ENCODE results near the gene LOXHD1.

DNA sequence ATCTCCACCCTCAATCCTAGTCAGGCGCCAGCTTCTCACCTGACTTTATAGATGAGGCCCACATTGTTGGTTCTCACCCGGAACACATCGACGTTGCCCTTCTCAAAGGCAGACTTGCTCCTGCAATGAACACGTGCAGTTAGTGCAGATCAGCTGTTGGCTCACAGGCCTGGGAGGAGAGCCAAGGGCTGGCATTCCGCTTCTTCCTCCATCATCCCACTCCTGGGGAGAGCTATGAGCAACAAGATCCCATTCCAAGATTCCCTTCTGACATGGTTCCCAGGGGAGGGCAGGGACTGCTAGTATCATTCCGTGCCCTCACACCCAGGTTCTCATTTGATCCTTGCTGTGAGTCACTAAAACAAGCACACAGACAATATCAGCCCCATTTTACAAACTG, 15.1 kb downstream of the LOXHD1 start:
- TF ChIP-seq, protein P1, sequence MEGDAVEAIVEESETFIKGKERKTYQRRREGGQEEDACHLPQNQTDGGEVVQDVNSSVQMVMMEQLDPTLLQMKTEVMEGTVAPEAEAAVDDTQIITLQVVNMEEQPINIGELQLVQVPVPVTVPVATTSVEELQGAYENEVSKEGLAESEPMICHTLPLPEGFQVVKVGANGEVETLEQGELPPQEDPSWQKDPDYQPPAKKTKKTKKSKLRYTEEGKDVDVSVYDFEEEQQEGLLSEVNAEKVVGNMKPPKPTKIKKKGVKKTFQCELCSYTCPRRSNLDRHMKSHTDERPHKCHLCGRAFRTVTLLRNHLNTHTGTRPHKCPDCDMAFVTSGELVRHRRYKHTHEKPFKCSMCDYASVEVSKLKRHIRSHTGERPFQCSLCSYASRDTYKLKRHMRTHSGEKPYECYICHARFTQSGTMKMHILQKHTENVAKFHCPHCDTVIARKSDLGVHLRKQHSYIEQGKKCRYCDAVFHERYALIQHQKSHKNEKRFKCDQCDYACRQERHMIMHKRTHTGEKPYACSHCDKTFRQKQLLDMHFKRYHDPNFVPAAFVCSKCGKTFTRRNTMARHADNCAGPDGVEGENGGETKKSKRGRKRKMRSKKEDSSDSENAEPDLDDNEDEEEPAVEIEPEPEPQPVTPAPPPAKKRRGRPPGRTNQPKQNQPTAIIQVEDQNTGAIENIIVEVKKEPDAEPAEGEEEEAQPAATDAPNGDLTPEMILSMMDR (IDR thresholded peaks at IDR 0.05): no peak
- no peak for TF ChIP-seq POLR2A (IDR thresholded peaks at IDR 0.05; ENCODE audit: low read depth)
